ES-I3 (cell line): ENCODE data around the gene PUM1.
"Not testable (repeated sequence)": the region's sequence is repeated elsewhere in the genome, so short reads cannot be mapped to it uniquely, and the experiment has no call there.

ENCODE experiments used
- H3K36me3 ChIP-seq: 2 replicates; pipeline ENCODE4 v1.6.1; 2013; ENCODE audit warnings: mild to moderate bottlenecking, low read length, control low read depth, moderate library complexity; ENCODE audit not compliant: insufficient read depth
- H3K4me1 ChIP-seq: 2 replicates; pipeline ENCODE4 v1.6.1; 2013; ENCODE audit warnings: mild to moderate bottlenecking, control low read depth, low read length; ENCODE audit not compliant: insufficient read depth
- H3K9ac ChIP-seq: 2 replicates; pipeline ENCODE4 v1.6.1; 2013; ENCODE audit warnings: low read depth, mild to moderate bottlenecking, low read length, moderate library complexity
- H3K9me3 ChIP-seq: 2 replicates; pipeline ENCODE4 v1.6.1; 2013; ENCODE audit warnings: mild to moderate bottlenecking, low read length, moderate library complexity; ENCODE audit not compliant: control insufficient read depth, insufficient read depth

Gene PUM1

DNA sequence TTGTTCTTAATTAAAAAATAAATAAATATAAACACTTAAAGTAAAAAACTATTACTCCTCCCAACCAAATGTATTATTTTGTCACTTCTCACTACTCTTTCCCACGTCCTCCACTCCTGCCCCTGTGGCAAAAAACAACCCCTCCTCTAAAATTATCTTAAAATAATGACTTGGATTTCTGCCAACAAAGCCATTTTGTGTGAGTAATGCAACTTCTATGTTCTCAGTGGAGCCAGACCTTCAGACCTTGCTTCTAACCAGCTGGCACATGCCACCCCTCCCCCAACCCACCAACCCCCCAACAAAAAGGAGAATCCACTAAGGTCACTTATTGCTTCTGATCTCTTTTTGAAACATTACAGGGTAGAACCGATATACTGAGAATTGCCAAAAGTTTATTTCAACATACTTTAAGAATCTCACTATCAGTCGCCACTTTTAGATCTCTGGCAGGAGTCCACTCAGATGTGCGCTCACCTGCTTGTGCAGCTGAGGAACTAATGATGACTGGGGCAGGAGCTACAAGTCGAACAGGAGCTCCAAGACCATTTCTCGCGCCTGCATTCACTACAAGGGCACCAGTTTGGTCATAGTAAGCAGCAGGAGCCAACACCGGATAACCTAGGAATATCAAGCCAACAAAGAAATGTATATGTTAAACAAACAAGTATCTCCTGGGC is 98.7 kb downstream of the PUM1 start:
- peaks cover 28% of the 10 kb centered on the region for H3K36me3 ChIP-seq
- H3K9ac ChIP-seq, result no peak overlapping the region
- no peaks in the 10 kb centered on the region for H3K9me3 ChIP-seq
- 0 out of 2 replicates have a peak, but pooled peaks cover 5% of the 10 kb centered on the region for H3K4me1 ChIP-seq

DNA sequence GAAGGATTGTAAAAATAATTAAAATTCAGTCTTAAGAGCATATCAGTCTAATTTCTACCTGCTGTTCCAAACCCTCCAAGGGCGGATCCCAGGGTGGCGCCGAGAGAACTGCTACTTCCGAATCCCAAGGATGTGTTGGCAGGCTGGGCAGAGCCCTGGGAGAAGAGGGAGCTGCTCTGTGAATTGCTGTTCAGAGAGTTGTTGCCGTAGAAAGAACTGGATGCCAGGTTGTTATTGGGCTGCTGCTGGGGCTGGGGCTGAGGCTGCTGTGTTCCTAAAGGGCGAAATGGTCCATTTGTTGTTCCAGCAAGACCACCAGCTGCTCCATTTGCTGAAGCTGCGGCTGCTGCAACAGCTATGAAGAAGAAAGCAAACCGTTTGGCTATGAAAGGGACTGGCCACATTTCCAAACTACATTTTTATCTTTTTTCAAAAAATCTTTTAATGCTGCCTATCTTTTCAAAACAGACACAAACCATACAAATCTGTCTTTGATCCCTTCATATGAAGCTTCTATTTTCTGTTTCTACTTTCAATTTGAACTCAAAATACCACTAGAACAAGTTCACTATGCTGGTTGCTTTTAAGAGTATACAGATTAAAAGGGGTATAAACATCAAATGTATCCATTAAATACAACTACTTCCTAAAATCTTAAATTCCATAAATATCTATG is 99.5 kb downstream of the PUM1 start:
- Histone ChIP-seq H3K4me1 (0 out of 2 replicates have a peak, but pooled peaks cover 5% of the 10 kb centered on the region), H3K9ac (no peak overlapping the region), H3K9me3 (no peaks in the 10 kb centered on the region), H3K36me3 (peaks cover 28% of the 10 kb centered on the region)

DNA sequence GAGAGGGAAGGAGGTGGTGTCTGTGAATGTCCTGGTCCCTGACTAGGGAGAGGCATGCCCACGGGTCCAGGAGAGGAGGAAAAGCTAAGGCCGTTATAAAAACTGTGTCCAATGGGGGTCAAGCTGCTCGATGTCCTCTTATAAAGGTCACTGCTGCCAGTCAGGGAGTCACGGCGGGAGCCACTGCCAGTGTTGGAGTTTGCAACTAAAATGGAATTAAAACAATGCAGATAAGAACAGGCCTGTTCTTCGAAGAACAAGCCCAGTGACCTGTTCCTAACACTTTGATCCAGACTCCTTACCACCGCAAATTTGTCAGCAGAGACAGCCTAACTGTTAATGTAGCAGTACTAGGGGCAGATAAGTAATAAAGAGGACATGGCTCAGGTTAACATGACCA is 100.8 kb downstream of the PUM1 start:
- Histone ChIP-seq H3K9ac (no peak overlapping the region), H3K9me3 (no peaks in the 10 kb centered on the region), H3K36me3 (peaks cover 28% of the 10 kb centered on the region), H3K4me1 (0 out of 2 replicates have a peak, but pooled peaks cover 5% of the 10 kb centered on the region)

GRCh38 chr1:30962609-30963508 is 102.7 kb downstream of the PUM1 start:
- H3K9ac ChIP-seq, result no peak overlapping the region
- no peaks in the 10 kb centered on the region for H3K9me3 ChIP-seq
- H3K36me3 ChIP-seq, result peaks cover 26% of the 10 kb centered on the region
- H3K4me1 ChIP-seq, result 0 out of 2 replicates have a peak, but pooled peaks cover 1% of the 10 kb centered on the region

DNA sequence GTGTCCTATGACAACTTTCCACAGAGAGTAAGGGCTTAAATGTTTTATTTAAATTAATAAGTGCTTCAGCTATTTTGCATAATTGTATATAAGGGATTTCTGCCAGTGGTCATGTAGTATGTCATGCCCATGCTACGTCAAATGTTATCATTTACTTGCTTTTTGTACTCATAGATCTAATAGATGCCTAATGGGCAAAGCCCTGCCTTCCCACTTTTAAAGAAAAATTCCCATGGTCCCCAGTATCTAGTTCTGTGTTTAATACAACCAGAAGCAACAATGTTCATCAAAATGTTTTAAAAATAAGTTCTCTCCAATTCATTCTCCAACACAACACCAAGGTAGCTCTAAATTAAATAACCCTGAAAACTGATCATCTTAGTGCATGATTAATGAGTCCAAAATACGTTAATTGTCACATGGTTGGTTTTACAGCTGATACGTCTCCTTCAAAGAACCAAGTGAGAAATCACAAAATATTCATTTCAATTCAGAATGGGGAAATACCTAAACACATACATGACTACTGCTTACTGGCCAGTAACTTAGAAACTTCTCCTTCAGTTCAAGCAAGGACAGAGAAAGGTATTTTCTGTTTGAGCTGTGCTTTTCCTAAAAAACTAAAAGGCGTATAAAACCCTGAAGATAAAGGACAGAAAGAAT is 107.8 kb downstream of the PUM1 start:
- H3K9ac ChIP-seq, result no peak overlapping the region
- no peaks in the 10 kb centered on the region for H3K9me3 ChIP-seq
- no peaks in the 10 kb centered on the region for H3K4me1 ChIP-seq
- peaks cover 16% of the 10 kb centered on the region for H3K36me3 ChIP-seq

DNA sequence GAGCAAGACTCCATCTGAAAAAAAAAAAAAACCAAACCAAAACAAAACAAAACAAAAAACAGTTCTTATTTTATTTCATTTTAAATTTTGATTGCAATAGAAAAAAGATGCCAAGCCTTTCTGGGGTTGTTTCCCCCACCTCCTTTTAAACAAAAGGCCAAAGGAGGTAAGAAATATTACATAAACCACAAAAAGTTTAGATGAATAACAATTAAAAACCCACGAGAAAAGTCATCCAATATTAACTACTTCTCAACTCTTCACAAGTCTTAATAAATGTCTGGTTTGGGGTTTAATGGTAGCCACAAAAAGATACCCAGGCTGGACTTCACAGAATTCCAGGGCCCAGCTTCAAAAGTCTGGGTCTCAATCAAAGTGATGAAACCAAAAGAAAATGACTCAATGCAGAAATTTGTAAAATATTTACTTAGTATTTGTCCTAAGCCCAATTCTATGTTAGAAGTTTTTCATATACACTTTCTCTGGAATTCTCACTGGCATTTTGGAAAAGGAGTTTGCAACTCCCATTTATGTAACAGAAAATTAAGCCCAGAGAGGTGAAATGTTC is 110.0 kb downstream of the PUM1 start:
- no peaks in the 10 kb centered on the region for H3K4me1 ChIP-seq
- no peak overlapping the region for H3K9ac ChIP-seq
- H3K36me3 ChIP-seq, result peaks cover 22% of the 10 kb centered on the region
- no peaks in the 10 kb centered on the region for H3K9me3 ChIP-seq

DNA sequence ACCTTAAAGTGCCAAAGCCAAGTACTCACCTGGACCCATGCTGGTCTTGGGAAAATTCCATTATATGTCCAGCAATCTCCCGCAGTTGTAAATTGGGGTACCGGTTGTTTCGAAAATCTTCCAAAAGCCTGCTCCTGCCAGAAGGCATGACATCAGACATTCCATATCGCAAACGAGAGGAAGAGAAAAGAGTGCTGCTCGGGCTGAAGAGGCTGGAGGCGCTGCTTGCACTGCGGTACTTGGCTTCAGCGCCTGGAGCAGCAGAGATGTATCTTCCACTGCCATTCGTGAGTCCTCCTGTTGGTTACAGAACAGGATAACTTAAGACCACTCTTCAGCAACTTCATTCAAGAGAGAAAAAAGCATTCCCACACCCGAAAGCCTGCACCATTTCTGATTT is 111.8 kb downstream of the PUM1 start:
- Histone ChIP-seq H3K36me3 (peaks cover 30% of the 10 kb centered on the region), H3K9ac (no peak overlapping the region), H3K4me1 (no peaks in the 10 kb centered on the region), H3K9me3 (no peaks in the 10 kb centered on the region)

DNA sequence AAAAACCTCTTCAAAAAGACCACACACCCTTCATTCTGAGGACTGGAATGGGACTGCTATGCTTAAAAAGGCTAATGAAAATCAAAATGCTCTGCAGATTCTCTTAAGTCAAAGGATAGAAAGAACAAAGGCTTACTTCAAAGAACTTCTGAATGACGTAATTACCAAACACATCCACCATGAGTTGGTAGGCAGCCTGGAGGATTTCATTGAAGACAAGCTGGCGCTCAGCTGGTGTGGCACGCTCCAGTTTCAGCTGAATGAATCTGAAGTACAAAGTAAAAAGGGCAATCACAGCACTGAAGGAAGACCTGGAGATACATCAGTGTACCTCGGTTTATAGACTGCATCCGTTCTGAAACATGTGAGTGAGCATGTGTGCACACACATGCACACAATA is 113.4 kb downstream of the PUM1 start:
- Histone ChIP-seq H3K36me3 (peaks cover 30% of the 10 kb centered on the region), H3K4me1 (no peaks in the 10 kb centered on the region), H3K9ac (no peak overlapping the region), H3K9me3 (no peaks in the 10 kb centered on the region)

- H3K9ac ChIP-seq, result no peak overlapping the region
- peaks cover 28% of the 10 kb centered on the region for H3K36me3 ChIP-seq
Observed at GRCh38 chr1:30950700-30951099, 114.8 kb downstream of the PUM1 start.

GRCh38 chr1:30950053-30950452 is 115.5 kb downstream of the PUM1 start:
- Histone ChIP-seq H3K4me1 (no peaks in the 10 kb centered on the region), H3K9me3 (no peaks in the 10 kb centered on the region), H3K9ac (no peak overlapping the region), H3K36me3 (peaks cover 28% of the 10 kb centered on the region)

More at GRCh38 chr1:30950700-30951099, 114.8 kb downstream of the PUM1 start:
- Histone ChIP-seq H3K9me3 (no peaks in the 10 kb centered on the region), H3K4me1 (no peaks in the 10 kb centered on the region)

DNA sequence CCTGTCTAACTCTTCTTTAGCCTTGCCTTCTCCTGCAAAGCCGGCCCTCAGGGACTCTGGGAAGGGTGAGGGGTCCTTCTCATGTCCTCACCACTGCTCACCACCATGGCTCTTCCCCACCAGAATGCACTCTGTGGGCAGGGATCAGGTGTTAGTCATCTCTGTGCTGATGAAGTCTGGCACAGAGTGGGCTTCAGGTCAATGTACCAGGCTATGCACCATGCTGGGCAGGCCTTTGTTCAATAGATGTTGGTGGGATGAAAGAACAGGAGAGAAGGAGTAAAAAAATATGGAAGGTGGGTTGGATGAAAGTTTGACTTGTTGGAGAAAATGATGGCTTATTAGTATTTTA is 116.1 kb downstream of the PUM1 start:
- peaks cover 28% of the 10 kb centered on the region for H3K36me3 ChIP-seq
- not testable (repeated sequence) for H3K9me3 ChIP-seq, H3K9ac ChIP-seq, H3K4me1 ChIP-seq

GRCh38 chr1:30948813-30949486 is 116.6 kb downstream of the PUM1 start:
- not testable (repeated sequence) for H3K9ac ChIP-seq, H3K9me3 ChIP-seq, H3K4me1 ChIP-seq
- H3K36me3 ChIP-seq, result peaks cover 26% of the 10 kb centered on the region

GRCh38 chr1:30948278-30948677 is 117.2 kb downstream of the PUM1 start:
- Histone ChIP-seq H3K36me3 (peaks cover 22% of the 10 kb centered on the region), H3K4me1 (no peaks in the 10 kb centered on the region), H3K9ac (no peak overlapping the region), H3K9me3 (no peaks in the 10 kb centered on the region)
